Measurements from ENCODE around the gene NR2F1. TPM values are rescaled to one million over a fixed set of nuclear protein-coding genes. Genes with fewer than 3 reads are reported as not detected.

Gene NR2F1
- total and polyA plus RNA-seq, 2 donors (not counting 1 experiment from before 2014, with no cell fraction given): 64.4 to 90.8 TPM

DNA sequence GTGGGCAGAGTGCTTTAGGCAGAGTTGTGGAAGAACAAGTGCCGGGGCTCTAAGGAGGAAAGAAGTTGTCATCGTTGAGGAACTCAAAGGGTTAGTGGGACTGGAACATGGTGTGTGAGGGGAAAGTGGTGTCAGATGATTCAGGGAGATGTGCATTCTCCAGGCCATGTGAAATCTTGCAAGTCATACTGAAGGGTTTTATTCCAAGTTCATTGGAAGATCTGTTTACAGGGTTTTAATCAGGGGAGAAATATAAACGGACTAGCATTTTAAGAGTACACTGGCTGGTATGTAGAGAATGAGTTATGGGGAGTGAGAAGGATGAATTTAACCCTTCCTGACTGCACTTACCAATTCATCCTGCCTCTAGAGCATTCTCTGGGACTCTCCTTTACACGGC is 49.3 kb downstream of the NR2F1 start:
- Histone ChIP-seq H3K27ac (ENCODE audit: insufficient read depth, low read length) (no peak overlapping the region), H3K9me3 (ENCODE audit: control insufficient read depth, insufficient read depth, low read depth, low read length) (no peaks in the 10 kb centered on the region)
- TF ChIP-seq CTCF (conservative IDR thresholded peaks at IDR 0.05 in 1 of 2, IDR thresholded peaks at IDR 0.05 in 1 of 2; ENCODE audit: low read depth in 1 of 2, low read length in 2 of 2) (no peak), EZH2 (IDR thresholded peaks at IDR 0.05; ENCODE audit: low read length, missing control alignments) (no peak)

GRCh38 chr5:93635991-93636390 is 53.0 kb downstream of the NR2F1 start:
- Histone ChIP-seq H3K79me2 (ENCODE audit: control insufficient read depth, insufficient read depth, low read length) (no peaks in the 10 kb centered on the region), H3K9me3 (ENCODE audit: control insufficient read depth, insufficient read depth, low read depth, low read length) (no peaks in the 10 kb centered on the region), H3K4me3 (replicated peaks in 1 of 4; ENCODE audit: control extremely low read depth in 1 of 4, insufficient read depth in 1 of 4, low read depth in 3 of 4, low read length in 4 of 4) (no peak overlapping the region), H3K9ac (ENCODE audit: insufficient read depth, low read length) (no peak overlapping the region), H4K20me1 (ENCODE audit: control insufficient read depth, extremely low read depth, insufficient read depth, low read length) (no peaks in the 10 kb centered on the region), H3K27ac (ENCODE audit: insufficient read depth, low read length) (no peak overlapping the region), H3K4me2 (ENCODE audit: extremely low read depth, insufficient read depth, low read length) (no peak overlapping the region), H3K36me3 (ENCODE audit: control insufficient read depth, insufficient read depth, low read length) (no peaks in the 10 kb centered on the region), H3K27me3 (ENCODE audit: control insufficient read depth, insufficient read depth, low read length) (no peaks in the 10 kb centered on the region), H2AFZ (ENCODE audit: low read length) (no peak overlapping the region), H3K4me1 (ENCODE audit: control insufficient read depth, extremely low read depth, insufficient read depth, low read length) (no peaks in the 10 kb centered on the region)
- no peak for DNase-seq (ENCODE audit: low read depth in 2 of 2)
- TF ChIP-seq CTCF (conservative IDR thresholded peaks at IDR 0.05 in 1 of 2, IDR thresholded peaks at IDR 0.05 in 1 of 2; ENCODE audit: low read depth in 1 of 2, low read length in 2 of 2) (no peak), EZH2 (IDR thresholded peaks at IDR 0.05; ENCODE audit: low read length, missing control alignments) (no peak)

More for the DNA sequence above, 49.3 kb downstream of the NR2F1 start:
- Histone ChIP-seq H3K4me1 (ENCODE audit: control insufficient read depth, extremely low read depth, insufficient read depth, low read length) (no peaks in the 10 kb centered on the region), H3K4me3 (replicated peaks in 1 of 4; ENCODE audit: control extremely low read depth in 1 of 4, insufficient read depth in 1 of 4, low read depth in 3 of 4, low read length in 4 of 4) (no peak overlapping the region), H3K9ac (ENCODE audit: insufficient read depth, low read length) (no peak overlapping the region), H4K20me1 (ENCODE audit: control insufficient read depth, extremely low read depth, insufficient read depth, low read length) (no peaks in the 10 kb centered on the region), H3K36me3 (ENCODE audit: control insufficient read depth, insufficient read depth, low read length) (no peaks in the 10 kb centered on the region), H2AFZ (ENCODE audit: low read length) (no peak overlapping the region), H3K4me2 (ENCODE audit: extremely low read depth, insufficient read depth, low read length) (no peak overlapping the region), H3K79me2 (ENCODE audit: control insufficient read depth, insufficient read depth, low read length) (no peaks in the 10 kb centered on the region), H3K27me3 (ENCODE audit: control insufficient read depth, insufficient read depth, low read length) (no peaks in the 10 kb centered on the region)
- no peak for DNase-seq (ENCODE audit: low read depth in 2 of 2)

GRCh38 chr5:93636837-93637236 is 53.8 kb downstream of the NR2F1 start:
- H3K27ac ChIP-seq (ENCODE audit: insufficient read depth, low read length): no peak overlapping the region
- DNase-seq (ENCODE audit: low read depth in 2 of 2): no peak
- H3K9me3 ChIP-seq (ENCODE audit: control insufficient read depth, insufficient read depth, low read depth, low read length): no peaks in the 10 kb centered on the region
- no peaks in the 10 kb centered on the region for H4K20me1 ChIP-seq (ENCODE audit: control insufficient read depth, extremely low read depth, insufficient read depth, low read length)
- no peaks in the 10 kb centered on the region for H3K36me3 ChIP-seq (ENCODE audit: control insufficient read depth, insufficient read depth, low read length)
- no peak overlapping the region for H3K4me2 ChIP-seq (ENCODE audit: extremely low read depth, insufficient read depth, low read length)
- no peak overlapping the region for H2AFZ ChIP-seq (ENCODE audit: low read length)
- no peaks in the 10 kb centered on the region for H3K4me1 ChIP-seq (ENCODE audit: control insufficient read depth, extremely low read depth, insufficient read depth, low read length)
- TF ChIP-seq EZH2 (IDR thresholded peaks at IDR 0.05; ENCODE audit: low read length, missing control alignments) (no peak), CTCF (conservative IDR thresholded peaks at IDR 0.05 in 1 of 2, IDR thresholded peaks at IDR 0.05 in 1 of 2; ENCODE audit: low read depth in 1 of 2, low read length in 2 of 2) (no peak)
- H3K79me2 ChIP-seq (ENCODE audit: control insufficient read depth, insufficient read depth, low read length): no peaks in the 10 kb centered on the region
- H3K9ac ChIP-seq (ENCODE audit: insufficient read depth, low read length): no peak overlapping the region
- H3K27me3 ChIP-seq (ENCODE audit: control insufficient read depth, insufficient read depth, low read length): no peaks in the 10 kb centered on the region
- H3K4me3 ChIP-seq (replicated peaks in 1 of 4; ENCODE audit: control extremely low read depth in 1 of 4, insufficient read depth in 1 of 4, low read depth in 3 of 4, low read length in 4 of 4): no peak overlapping the region

Data from fibroblast of lung (primary cell).